Neural progenitor cell (in vitro differentiated cells): ENCODE results near the gene RDX.
"Not testable (repeated sequence)": the region's sequence is repeated elsewhere in the genome, so short reads cannot be mapped to it uniquely, and the experiment has no call there.

ENCODE experiments used
- CTCF ChIP-seq: fragments of 200-600 bp; sonication (generic); IDR thresholded peaks from 2 replicates; pipeline ENCODE4 v1.5.1; 2017; ENCODE audit warnings: antibody characterized with exemption, mild to moderate bottlenecking
- EZH2 ChIP-seq: fragments of 200-600 bp; sonication (generic); IDR thresholded peaks from 2 replicates; pipeline ENCODE4 v1.6.1; 2017; ENCODE audit warnings: antibody characterized with exemption, mild to moderate bottlenecking, moderate library complexity
- EZH2phosphoT487 ChIP-seq: fragments of 200-600 bp; sonication (generic); IDR thresholded peaks from 2 replicates; pipeline ENCODE4 v1.6.1; 2017; ENCODE audit warnings: antibody characterized with exemption

GRCh38 chr11:110209313-110209694 is 87.1 kb downstream of the RDX start:
- not testable (repeated sequence) for TF ChIP-seq EZH2, CTCF, EZH2phosphoT487
